HG02970 (cell line): ENCODE measurements around the gene ARFRP1.
"Not testable (repeated sequence)": the region's sequence is repeated elsewhere in the genome, so short reads cannot be mapped to it uniquely, and the experiment has no call there.

Experiments used
- ATAC-seq: cut with Tn5 transposase; IDR thresholded peaks from one replicate; pipeline ENCODE4 v1.9.1; 2021; ENCODE audit warnings: mild to moderate bottlenecking, moderate library complexity, moderate number of reproducible peaks; ENCODE audit not compliant: unreplicated experiment, low FRiP score

The ARFRP1 gene

DNA sequence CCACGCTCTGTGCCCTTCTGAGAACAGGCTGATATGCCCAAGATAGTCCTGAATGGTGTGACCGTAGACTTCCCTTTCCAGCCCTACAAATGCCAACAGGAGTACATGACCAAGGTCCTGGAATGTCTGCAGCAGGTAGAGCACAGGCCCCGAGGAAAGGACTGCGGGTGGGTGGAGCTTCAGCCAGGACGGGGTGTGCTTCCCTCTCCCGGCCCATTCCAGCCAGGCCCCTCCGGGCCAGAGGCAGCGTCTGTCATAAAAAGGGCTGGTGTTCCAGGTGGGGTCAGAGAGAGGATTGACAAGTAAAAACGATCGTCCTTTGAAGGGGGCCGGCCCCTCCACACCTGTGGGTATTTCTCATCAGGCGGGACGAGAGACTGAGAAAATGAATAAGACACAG lies 48.4 kb downstream of the ARFRP1 start:
- ATAC-seq, result no peak

DNA sequence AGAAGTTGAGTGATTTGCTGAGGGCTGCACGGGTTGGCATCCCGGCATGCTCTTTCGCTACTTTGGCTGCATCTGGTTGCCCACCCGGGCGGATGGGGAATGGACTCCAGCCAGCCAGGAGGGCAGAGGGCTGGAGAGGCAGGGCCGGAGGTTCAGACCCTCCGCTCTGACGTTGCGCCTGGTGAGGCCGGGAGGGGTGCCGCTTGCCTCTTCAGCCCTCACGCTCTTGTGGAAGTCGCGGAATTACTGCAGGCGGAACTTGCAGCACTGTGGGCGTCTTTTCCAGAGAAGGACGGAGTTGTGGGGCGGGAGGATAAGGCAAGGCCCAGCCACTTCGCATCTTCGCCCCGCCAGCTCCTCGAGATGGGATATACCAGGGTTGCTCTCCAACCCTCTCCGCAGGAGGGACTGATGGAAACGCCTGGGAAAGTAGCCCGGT lies 49.0 kb downstream of the ARFRP1 start:
- no peak for ATAC-seq

DNA sequence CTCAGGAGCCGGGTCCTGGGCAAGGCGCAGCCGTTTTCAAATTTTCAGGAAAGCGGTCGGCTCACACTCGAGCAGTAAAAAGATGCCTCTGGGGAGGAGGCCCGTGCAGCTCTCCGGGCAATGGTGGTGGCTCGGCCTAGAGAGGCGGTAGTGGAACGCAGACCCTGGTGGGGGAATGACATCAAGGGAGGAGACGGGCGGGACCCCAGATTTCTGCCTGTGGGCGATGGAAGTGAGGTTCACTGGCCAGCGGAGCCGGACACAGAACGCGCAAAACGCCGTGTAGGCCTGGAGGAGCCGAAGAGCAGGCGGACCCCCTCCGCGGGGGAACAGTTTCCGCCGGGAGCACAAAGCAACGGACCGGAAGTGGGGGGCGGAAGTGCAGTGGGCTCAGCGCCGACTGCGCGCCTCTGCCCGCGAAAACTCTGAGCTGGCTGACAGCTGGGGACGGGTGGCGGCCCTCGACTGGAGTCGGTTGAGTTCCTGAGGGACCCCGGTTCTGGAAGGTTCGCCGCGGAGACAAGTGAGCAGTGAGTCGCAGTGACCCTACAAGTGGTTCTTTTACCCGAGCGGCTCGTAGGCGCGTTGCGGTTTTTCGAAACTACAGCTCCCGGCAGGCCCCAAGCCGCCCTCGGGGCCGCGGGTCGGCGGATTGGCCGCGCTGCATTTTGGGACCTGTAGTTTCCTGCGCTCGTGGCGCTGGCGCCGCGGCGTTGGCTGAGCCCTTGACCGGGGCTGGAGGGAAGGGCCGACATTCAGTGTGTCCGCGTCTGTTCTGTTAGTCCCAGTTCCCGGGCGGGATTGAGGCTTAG lies 49.6 kb downstream of the ARFRP1 start, which contains the start of gene RTEL1:
TSS of gene RTEL1 (plus strand) at position 376 of the 812 bp plus-strand sequence. CDS start 1,091 bp downstream, outside the sequence.
- peak; percentile 91 for ATAC-seq

DNA sequence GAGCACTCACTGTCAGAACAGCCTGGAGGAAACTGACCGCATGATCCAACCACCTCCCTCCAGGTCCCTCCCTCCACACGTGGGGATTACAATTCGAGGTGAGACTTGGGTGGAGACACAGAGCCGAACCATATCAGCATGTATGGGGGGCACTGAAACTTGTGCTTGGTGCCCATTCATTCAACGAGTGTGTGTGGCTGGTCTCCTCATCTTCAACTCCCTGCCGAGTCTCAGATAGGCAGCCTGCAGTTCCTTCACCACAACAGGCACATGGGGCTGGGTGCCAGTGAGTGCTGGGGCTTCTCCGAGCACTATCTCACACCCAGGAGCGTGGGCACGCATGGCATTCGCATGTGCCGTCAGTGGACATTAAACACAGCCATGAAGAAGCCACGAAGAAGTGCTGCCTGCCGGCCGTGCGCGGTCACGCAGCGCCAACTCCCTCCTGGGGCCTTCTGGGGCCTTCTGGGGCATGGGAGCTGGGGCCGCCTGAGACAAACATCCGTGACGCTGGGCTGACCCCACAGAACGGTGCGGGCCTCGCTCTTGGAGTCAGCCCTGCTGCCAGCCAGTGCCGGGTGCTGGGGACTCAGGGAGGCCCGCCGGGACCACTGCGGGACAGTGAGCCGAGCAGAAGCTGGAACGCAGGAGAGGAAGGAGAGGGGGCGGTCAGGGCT lies 50.4 kb downstream of the ARFRP1 start:
- ATAC-seq, result no peak

DNA sequence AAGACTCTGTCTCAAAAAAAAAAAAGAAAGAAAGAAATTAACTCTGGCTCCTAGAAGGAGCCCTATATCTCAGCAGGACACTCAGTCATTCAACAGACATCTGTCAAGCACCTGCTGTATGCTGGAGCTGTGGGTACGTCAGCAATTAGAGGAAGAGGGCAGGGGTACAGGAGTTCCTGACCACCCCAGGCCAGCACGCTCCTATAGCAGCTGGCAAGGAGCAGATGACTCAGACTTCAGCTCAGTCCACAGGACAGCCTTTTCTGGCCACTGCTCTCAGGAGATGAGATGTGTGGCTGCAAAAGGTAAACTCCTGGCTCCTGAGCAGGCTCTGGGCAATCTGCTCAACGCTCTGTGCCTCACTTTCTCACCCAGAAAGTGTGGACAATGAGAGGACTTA lies 51.3 kb downstream of the ARFRP1 start:
- no peak for ATAC-seq

DNA sequence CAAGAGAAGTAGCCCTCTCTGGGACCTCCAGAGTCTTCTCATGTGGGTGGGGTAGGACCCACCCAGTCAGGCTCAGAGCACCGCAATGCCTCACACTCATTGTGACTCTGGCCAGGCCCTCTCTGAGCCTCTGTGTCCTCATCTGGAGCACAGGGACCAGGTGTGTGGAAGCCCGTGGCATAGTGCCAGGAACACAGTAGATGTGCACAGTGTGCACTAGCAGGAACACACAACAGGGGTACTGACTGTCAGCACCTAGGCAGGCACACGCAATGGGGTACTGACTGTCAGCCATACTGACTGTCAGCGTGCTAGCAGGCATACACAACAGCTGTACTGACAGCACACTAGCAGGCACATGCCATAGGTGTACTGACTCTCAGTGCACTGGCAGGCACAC lies 52.5 kb downstream of the ARFRP1 start:
- ATAC-seq, result no peak

DNA sequence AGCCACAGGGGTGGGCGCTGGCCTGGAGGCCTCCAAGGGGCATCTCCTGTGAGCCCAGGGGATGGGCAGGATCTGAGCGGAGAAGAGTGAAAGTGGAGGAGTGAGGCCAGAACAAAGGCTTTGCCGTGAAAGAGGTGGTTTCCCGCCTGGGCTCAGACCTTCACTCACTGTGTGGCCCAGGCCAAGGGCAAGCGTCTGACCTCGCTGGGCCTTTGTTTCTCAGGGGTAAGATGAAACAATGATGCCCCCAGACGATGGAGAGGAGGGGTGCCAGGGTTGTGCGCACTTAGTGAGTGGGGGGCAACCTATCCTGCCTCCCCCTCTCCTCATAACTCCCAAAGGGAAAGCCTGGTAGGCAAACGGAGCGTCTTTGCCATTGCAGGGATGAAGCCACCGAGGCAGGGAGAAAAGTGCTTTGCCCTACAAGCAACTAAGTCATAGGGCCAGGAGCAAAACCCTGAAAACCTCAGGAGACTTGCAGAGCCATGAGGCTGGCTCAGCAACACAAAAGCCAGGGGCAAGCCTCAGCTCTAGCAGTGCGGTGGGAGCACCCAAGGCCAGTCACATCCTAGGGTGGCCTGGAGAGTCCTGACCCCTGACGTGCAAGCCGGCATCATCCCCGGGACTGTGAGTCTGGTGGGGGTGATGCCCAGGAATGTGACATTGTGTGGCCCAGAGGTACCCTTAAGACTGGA lies 53.7 kb downstream of the ARFRP1 start:
- ATAC-seq, result no peak

DNA sequence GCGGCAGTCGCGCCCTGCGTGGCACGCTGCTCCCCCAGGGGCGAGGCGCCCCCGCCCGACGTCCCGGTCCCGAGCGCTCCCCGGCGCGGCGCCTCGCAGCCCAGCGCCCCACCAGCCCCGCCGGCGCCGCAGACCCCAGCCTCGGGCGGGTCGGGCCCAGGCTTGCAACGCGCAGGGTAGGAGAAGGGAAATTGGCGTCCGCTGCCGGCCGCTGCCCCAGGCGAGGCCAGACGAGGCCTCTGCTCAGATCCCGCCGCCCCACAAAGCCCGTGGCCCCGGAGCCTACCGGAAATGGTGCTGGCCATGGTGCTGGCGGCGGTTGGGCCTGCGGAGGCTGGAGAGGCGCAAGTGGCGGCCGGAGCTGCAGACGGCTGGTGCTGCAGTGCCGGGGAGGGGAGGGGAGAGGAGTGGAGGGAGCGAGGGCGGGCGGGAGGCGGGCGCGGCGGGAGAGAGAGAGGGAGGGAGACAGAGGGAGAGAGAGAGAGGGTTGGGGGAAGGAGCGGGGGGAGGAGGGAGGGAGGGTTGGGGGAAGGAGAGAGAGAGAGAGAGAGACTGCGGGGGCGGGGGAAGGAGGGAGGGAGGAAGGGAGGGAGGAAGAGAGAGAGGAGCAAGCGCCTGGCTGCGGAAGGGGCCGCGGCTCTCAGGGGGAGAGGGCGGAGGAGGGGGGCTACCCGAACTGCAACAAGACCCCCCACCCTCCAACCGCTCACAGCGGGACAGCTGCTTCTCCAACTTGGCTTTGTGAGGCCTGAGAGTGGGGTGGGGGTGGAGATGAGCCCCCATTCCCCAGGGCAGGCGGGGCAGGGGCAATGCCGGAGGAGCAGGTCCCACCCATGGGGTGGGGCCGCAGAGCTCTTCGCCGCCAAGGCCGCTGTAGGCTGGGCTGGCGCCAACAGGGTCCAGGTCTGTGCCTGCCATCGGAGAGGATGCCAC lies 54.5 kb downstream of the ARFRP1 start, which contains the start of gene STMN3:
TSS of gene STMN3 (minus strand) at position 384 of the 933 bp plus-strand sequence. CDS start at position 305, 79 bp downstream.
- ATAC-seq, result no peak

DNA sequence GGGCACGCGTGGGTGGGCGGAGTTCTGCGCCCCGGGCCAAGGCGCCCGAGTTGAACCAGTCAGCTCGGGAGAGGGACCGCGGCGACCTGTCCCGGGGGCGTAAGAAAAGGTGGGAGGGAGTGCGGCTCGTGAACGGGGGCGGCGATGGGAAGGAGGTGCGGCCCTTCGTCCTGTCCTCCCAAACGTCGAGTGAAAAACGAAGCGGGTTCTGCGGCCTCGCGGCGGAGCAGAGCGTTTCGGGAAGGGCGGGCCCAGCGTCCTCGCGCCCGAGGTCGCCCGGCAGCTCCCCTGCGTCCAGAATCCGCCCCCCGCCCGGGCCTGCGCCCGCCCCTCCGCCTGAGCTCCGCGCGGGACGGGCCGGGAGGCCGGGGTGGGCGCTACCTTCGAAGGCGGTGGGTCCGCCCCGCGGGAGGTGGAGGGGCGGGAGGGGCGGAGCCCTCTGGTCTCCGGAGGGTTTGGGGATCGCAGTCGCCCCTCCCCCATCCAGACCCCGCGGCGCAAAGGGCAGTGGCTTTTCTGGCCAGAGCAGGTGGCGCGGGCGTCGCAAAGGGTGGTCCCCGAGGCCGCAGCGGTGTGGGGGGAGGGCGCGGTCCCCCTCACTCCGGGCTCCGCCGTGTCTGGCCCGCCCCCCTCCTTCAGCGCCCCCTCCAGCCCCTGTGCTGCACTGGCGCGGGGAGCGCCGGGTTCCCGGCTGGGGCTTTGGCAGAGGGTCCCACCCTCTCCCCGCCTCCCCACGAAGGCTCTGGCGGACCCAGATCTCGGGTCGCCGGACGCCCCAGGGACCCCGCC lies 55.4 kb downstream of the ARFRP1 start:
- ATAC-seq, result no peak

DNA sequence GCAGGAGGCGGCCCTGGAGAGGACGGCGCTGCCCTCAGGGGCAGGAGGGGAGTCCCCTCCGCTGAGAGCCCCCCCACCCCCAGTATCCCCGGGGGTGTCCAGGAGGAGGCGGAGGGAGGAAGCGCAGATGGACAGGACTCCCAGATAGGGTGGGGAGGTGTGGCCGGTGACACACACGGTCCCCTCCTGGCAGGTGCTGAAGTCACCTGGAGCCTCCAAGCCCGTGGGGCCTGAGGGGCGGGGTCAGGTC lies 55.9 kb downstream of the ARFRP1 start:
- no peak for ATAC-seq

DNA sequence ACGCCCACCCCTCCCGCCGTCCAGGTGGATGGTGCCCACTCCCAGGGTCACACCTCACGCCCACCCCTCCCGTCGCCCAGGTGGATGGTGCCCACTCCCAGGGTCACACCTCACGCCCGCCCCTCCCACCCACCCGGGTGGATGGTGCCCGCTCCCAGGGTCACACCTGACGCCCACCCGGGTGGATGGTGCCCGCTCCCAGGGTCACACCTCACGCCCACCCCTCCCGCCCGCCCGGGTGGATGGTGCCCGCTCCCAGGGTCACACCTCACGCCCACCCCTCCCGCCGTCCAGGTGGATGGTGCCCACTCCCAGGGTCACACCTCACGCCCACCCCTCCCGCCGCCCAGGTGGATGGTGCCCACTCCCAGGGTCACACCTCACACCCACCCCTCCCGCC lies 57.3 kb downstream of the ARFRP1 start:
- ATAC-seq, result not testable (repeated sequence)

DNA sequence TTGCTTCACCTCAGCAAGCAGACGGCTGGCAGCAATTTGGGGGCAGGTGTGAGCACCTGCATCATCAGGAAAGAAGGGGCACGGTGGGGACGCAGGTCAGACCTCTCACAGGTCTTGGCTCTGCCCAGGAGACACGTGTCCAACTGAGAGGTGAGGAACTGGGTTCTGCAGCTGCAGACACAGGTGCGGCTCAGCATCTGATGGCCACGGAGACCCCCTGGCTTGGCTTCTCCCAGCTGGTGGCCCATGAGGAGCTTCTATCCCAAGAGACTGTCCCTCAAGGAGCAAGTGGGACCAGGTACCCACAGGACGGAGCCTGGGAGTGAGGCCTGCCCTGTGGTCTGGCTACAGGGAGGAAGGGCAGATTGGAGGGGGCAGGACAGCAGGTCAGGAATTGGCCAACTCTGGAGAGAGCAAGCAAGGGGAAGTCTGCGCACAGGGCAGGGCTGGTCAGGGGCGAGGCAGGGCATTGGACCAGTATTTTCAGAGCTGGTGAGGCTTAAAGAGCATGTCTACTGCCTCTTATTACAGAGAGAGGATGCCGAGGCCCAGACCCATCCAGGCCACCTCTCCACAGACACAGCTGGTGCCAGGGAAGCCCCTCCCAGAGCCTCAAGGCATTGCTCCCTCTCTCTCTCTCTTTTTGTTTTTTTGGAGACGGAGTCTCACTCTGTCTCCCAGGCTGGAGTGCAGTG lies 58.7 kb downstream of the ARFRP1 start:
- ATAC-seq, result no peak
